ENCODE results near the gene TMEM143. TPM values are rescaled to one million over a fixed set of nuclear protein-coding genes. Genes with fewer than 3 reads are reported as not detected.

The TMEM143 gene
- total and polyA plus RNA-seq, 4 experiments from 2014 or later, result 3.8 to 31.8 (median 17.9) TPM

- CTCF ChIA-PET (ENCODE audit: partially characterized antibody), result no interaction called here
- POLR2A ChIA-PET (ENCODE audit: partially characterized antibody), result no interaction called here
These were observed 21.4 kb downstream of the TMEM143 start for GRCh38 chr19:48342414-48342738.

GRCh38 chr19:48341515-48342413 lies 22.0 kb downstream of the TMEM143 start:
- Mint-ChIP-seq H3K27ac (no peak overlapping the region), H3K36me3 (peaks cover 3 to 10% of the 10 kb centered on the region in 2 donors), H3K4me3 (no peak overlapping the region), H3K4me1 (no peaks in the 10 kb centered on the region), H3K9me3 (no peaks in the 10 kb centered on the region), H3K27me3 (no peaks in the 10 kb centered on the region)
- H3K27me3 ChIP-seq (ENCODE audit: insufficient read depth, low read length), result no peaks in the 10 kb centered on the region
- no peaks in the 10 kb centered on the region for H3K4me1 ChIP-seq (ENCODE audit: insufficient read depth, low read length)
- POLR2A ChIA-PET (ENCODE audit: partially characterized antibody), result interaction anchor here (0.8 to 1.0 kb wide), 2 partner anchors 9 to 21 kb away, joined by 3 read pairs; no protein-coding TSS in a partner anchor
- no peak overlapping the region for H3K4me3 ChIP-seq (ENCODE audit: low read length in 2 of 2)
- no peak for DNase-seq
- CTCF ChIA-PET (ENCODE audit: partially characterized antibody), result interaction anchor here (1.0 kb wide), 1 partner anchor 75 kb away, joined by 3 read pairs; no protein-coding TSS in a partner anchor
- intact Hi-C loops (cut with micrococcal nuclease), result no loop called here
- H3K27ac ChIP-seq (ENCODE audit: low read depth, low read length), result no peak overlapping the region
- no peaks in the 10 kb centered on the region for H3K9me3 ChIP-seq (ENCODE audit: control insufficient read depth in 1 of 2, low read length in 2 of 2)
- no peaks in the 10 kb centered on the region for H3K36me3 ChIP-seq (ENCODE audit: insufficient read depth, low read length)

More at GRCh38 chr19:48342414-48342738, 21.4 kb downstream of the TMEM143 start:
- Mint-ChIP-seq H3K4me3 (no peak overlapping the region), H3K27ac (no peak overlapping the region), H3K27me3 (no peaks in the 10 kb centered on the region), H3K4me1 (no peaks in the 10 kb centered on the region), H3K9me3 (no peaks in the 10 kb centered on the region), H3K36me3 (peaks cover 3 to 10% of the 10 kb centered on the region in 2 donors)
- no peaks in the 10 kb centered on the region for H3K36me3 ChIP-seq (ENCODE audit: insufficient read depth, low read length)
- H3K27ac ChIP-seq (ENCODE audit: low read depth, low read length), result no peak overlapping the region
- no peak overlapping the region for H3K4me3 ChIP-seq (ENCODE audit: low read length in 2 of 2)
- H3K9me3 ChIP-seq (ENCODE audit: control insufficient read depth in 1 of 2, low read length in 2 of 2), result no peaks in the 10 kb centered on the region
- H3K27me3 ChIP-seq (ENCODE audit: insufficient read depth, low read length), result no peaks in the 10 kb centered on the region
- intact Hi-C loops (cut with micrococcal nuclease), result no loop called here
- H3K4me1 ChIP-seq (ENCODE audit: insufficient read depth, low read length), result no peaks in the 10 kb centered on the region
- DNase-seq, result no peak

- no peak overlapping the region for H3K4me3 Mint-ChIP-seq
- Histone ChIP-seq H3K27me3 (ENCODE audit: insufficient read depth, low read length) (no peaks in the 10 kb centered on the region), H3K4me1 (ENCODE audit: insufficient read depth, low read length) (no peaks in the 10 kb centered on the region), H3K27ac (ENCODE audit: low read depth, low read length) (no peak overlapping the region), H3K4me3 (ENCODE audit: low read length in 2 of 2) (no peak overlapping the region), H3K36me3 (ENCODE audit: insufficient read depth, low read length) (no peaks in the 10 kb centered on the region), H3K9me3 (ENCODE audit: control insufficient read depth in 1 of 2, low read length in 2 of 2) (no peaks in the 10 kb centered on the region)
- H3K9me3 Mint-ChIP-seq, result no peaks in the 10 kb centered on the region
- POLR2A ChIA-PET (ENCODE audit: partially characterized antibody), result interaction anchor here (0.8 to 1.0 kb wide), 2 partner anchors 9 to 20 kb away, joined by 3 read pairs; no protein-coding TSS in a partner anchor
- no peaks in the 10 kb centered on the region for H3K27me3 Mint-ChIP-seq
- H3K36me3 Mint-ChIP-seq, result peaks cover 3 to 10% of the 10 kb centered on the region in 2 donors
- CTCF ChIA-PET (ENCODE audit: partially characterized antibody), result interaction anchor here (1.0 kb wide), 1 partner anchor 74 kb away, joined by 3 read pairs; no protein-coding TSS in a partner anchor
- intact Hi-C loops (cut with micrococcal nuclease), result no loop called here
- no peak for DNase-seq
- H3K4me1 Mint-ChIP-seq, result no peaks in the 10 kb centered on the region
- peak overlapping the region in 1 of 7 donors; percentile 56 for H3K27ac Mint-ChIP-seq
These were observed 22.7 kb downstream of the TMEM143 start for GRCh38 chr19:48340995-48341394.

DNA sequence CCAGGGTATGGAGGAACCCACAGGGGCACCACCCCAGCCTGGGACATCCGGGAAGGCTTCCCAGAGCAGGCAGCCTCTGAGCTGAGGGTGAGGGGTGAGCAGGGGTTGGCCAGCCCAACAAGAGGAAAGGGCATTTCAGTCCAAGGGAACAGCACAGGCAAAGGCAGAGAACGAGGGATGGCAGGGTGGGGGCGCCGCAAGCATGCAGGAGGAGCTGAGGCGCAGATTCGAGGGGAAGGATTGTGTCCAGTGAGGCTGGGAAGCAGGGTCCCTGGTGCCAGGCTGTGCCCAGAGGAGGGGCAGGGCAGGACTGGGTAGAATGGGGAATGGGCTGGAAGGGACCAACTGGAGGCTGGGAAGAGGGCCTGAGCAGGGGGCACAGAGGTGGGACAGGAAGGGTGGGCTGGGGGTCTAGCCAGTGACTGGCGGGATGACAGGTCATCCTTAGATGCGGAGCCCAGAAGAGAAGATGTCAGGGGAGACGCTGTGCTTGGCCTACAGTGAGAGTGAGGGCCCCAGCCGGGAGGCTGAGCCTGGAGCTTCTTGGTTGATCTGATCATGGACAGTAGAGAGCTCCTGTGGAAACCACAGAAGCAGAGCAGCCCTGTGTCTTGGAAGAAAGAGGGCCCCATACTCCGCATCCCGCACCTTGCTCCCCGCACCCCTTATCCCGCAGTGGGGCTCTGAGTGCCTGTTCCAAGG lies 24.8 kb downstream of the TMEM143 start:
- no peaks in the 10 kb centered on the region for H3K36me3 ChIP-seq (ENCODE audit: insufficient read depth, low read length)
- POLR2A ChIA-PET (ENCODE audit: partially characterized antibody), result interaction anchor here (1.2 to 9.9 kb wide), 2 partner anchors 17 to 25 kb away, joined by 3 to 516 read pairs; partner anchors contain the start of genes EMP3, SYNGR4 and TMEM143

GRCh38 chr19:48338253-48338755 lies 25.4 kb downstream of the TMEM143 start:
- Mint-ChIP-seq H3K36me3 (peaks cover 0 to 9% of the 10 kb centered on the region in 2 donors), H3K4me1 (peaks cover 3 to 16% (median 7%) of the 10 kb centered on the region in 4 donors), H3K4me3 (no peak overlapping the region), H3K27ac (no peak overlapping the region), H3K9me3 (no peaks in the 10 kb centered on the region), H3K27me3 (no peaks in the 10 kb centered on the region)
- POLR2A ChIA-PET (ENCODE audit: partially characterized antibody), result interaction anchor here (1.2 to 9.9 kb wide), 2 partner anchors 17 to 26 kb away, joined by 3 to 516 read pairs; partner anchors contain the start of genes EMP3, SYNGR4 and TMEM143
- intact Hi-C loops (cut with micrococcal nuclease), result no loop called here
- CTCF ChIA-PET (ENCODE audit: partially characterized antibody), result interaction anchor here (0.9 to 1.4 kb wide), 2 partner anchors 12 to 20 kb away, joined by 3 to 6 read pairs; no protein-coding TSS in a partner anchor
- no peak for DNase-seq
- Histone ChIP-seq H3K27ac (ENCODE audit: low read depth, low read length) (no peak overlapping the region), H3K36me3 (ENCODE audit: insufficient read depth, low read length) (no peaks in the 10 kb centered on the region), H3K4me3 (ENCODE audit: low read length in 2 of 2) (no peak overlapping the region), H3K4me1 (ENCODE audit: insufficient read depth, low read length) (peaks cover 9% of the 10 kb centered on the region), H3K9me3 (ENCODE audit: control insufficient read depth in 1 of 2, low read length in 2 of 2) (no peaks in the 10 kb centered on the region), H3K27me3 (ENCODE audit: insufficient read depth, low read length) (no peaks in the 10 kb centered on the region)

More for the DNA sequence above, 24.8 kb downstream of the TMEM143 start:
- H3K27me3 ChIP-seq (ENCODE audit: insufficient read depth, low read length), result no peaks in the 10 kb centered on the region
- no peak overlapping the region for H3K4me3 ChIP-seq (ENCODE audit: low read length in 2 of 2)
- H3K9me3 ChIP-seq (ENCODE audit: control insufficient read depth in 1 of 2, low read length in 2 of 2), result no peaks in the 10 kb centered on the region
- Mint-ChIP-seq H3K36me3 (peaks cover 3 to 10% of the 10 kb centered on the region in 2 donors), H3K4me1 (peaks cover 3 to 11% (median 4%) of the 10 kb centered on the region in 4 donors), H3K9me3 (no peaks in the 10 kb centered on the region), H3K27me3 (no peaks in the 10 kb centered on the region), H3K4me3 (no peak overlapping the region), H3K27ac (peak overlapping the region in 1 of 7 donors; percentile 29)
- DNase-seq, result no peak
- H3K4me1 ChIP-seq (ENCODE audit: insufficient read depth, low read length), result peaks cover 9% of the 10 kb centered on the region
- intact Hi-C loops (cut with micrococcal nuclease), result no loop called here
- CTCF ChIA-PET (ENCODE audit: partially characterized antibody), result no interaction called here
- H3K27ac ChIP-seq (ENCODE audit: low read depth, low read length), result no peak overlapping the region

- Histone ChIP-seq H3K27me3 (ENCODE audit: insufficient read depth, low read length) (no peaks in the 10 kb centered on the region), H3K36me3 (ENCODE audit: insufficient read depth, low read length) (peaks cover 17% of the 10 kb centered on the region), H3K27ac (ENCODE audit: low read depth, low read length) (peak overlapping the region; percentile 99), H3K4me3 (ENCODE audit: low read length in 2 of 2) (peak overlapping the region; percentile 81 to 93), H3K4me1 (ENCODE audit: insufficient read depth, low read length) (peaks cover 48% of the 10 kb centered on the region), H3K9me3 (ENCODE audit: control insufficient read depth in 1 of 2, low read length in 2 of 2) (no peaks in the 10 kb centered on the region)
- intact Hi-C loops (cut with micrococcal nuclease), result loop anchor here (1.0 to 2.0 kb wide), 6 partner anchors 12 to 275 kb away; partner anchors contain the start of genes CYTH2 and TMEM143
- peaks cover 0 to 1% (median 0%) of the 10 kb centered on the region in 8 donors for H3K9me3 Mint-ChIP-seq
- H3K36me3 Mint-ChIP-seq, result peaks cover 18 to 32% of the 10 kb centered on the region in 2 donors
- POLR2A ChIA-PET (ENCODE audit: partially characterized antibody), result interaction anchor here (0.6 to 9.9 kb wide), 24 partner anchors 12 to 1543 kb away, joined by 3 to 516 read pairs (median 4); partner anchors contain the start of genes AKT1S1, CARD8, DBP and EMP3
- peak overlapping the region; percentile 94 to 99 (median 98) for H3K27ac Mint-ChIP-seq
- no peaks in the 10 kb centered on the region for H3K27me3 Mint-ChIP-seq
- DNase-seq, result peak; percentile 92 to 94 (median 93)
- CTCF ChIA-PET (ENCODE audit: partially characterized antibody), result interaction anchor here (0.7 to 8.2 kb wide), 30 partner anchors 9 to 283 kb away, joined by 3 to 278 read pairs (median 6); partner anchors contain the start of genes EMP3, KDELR1, SYNGR4 and TMEM143
- peaks cover 23 to 60% (median 36%) of the 10 kb centered on the region in 4 donors for H3K4me1 Mint-ChIP-seq
- H3K4me3 Mint-ChIP-seq, result peak overlapping the region; percentile 88 to 97 (median 94)
These were observed 30.0 kb downstream of the TMEM143 start for GRCh38 chr19:48333467-48334384.
